K562 (cell line): Measurements from ENCODE around the gene ADAMTSL3. TPM values are rescaled to one million over a fixed set of nuclear protein-coding genes. Genes with fewer than 3 reads are reported as not detected.

ENCODE experiments used
- ATAC-seq: fragments of 200-7000 bp; cut with Tn5 transposase; 3 replicates; pipeline ENCODE4 v1.9.1; 2020; ENCODE audit warnings: moderate library complexity
- BruUV-seq: library from RNA; stranded (reverse); fragments of 400-500 nt; replicated peaks from 2 replicates; lab custom pipeline; 2021; lab: Mats Ljungman, UMichigan
- CTCF ChIA-PET: fragments of 300-600 bp; formaldehyde crosslinking; extraction: SDS; loops from one replicate; lab custom pipeline; 2021; ENCODE audit warnings: low intra/inter-chr PET ratio; lab: Yijun Ruan, JAX
- POLR2A ChIA-PET: fragments of 300-600, 350-650 bp; sonication (Branson Sonifier 250); formaldehyde crosslinking; extraction: SDS; loops from one replicate; lab custom pipeline; 2021; ENCODE audit warnings: antibody characterized with exemption, inconsistent platforms; lab: Yijun Ruan, JAX
- DNase-seq, 4 experiments: peaks; one replicate each; pipeline versions ENCODE4 v3.0.0 to v3.0.0-alpha.2; 2011 to 2018; ENCODE audit warnings: low spot score in 3 of 4, mixed read lengths in 3 of 4; ENCODE audit errors: extremely low read depth in 1 of 4
- FAIRE-seq: peaks from 2 replicates; lab custom pipeline; 2011; peaks lifted over from hg19 to GRCh38; lab: Jason Lieb, UNC
- H2AFZ ChIP-seq: 2 replicates; pipeline ENCODE4 v1.6.0; 2011; ENCODE audit warnings: low read depth, low read length, control low read depth, inconsistent platforms
- H3K27ac ChIP-seq: fragments of 200-600 bp; 3 replicates; pipeline ENCODE4 v1.8.0; 2011; ENCODE audit warnings: low read depth, mild to moderate bottlenecking, control low read depth, inconsistent platforms, low read length, moderate library complexity, mixed read lengths; ENCODE audit errors: extremely low read depth
- H3K27me3 ChIP-seq, 2 experiments: fragments of 300-600 bp in 1 of 2; 2 replicates in 1 of 2; 3 replicates in 1 of 2; pipeline versions ENCODE4 v1.6.0 to v1.8.0; 2011; ENCODE audit warnings: inconsistent platforms in 2 of 2, low read length in 2 of 2, mild to moderate bottlenecking in 1 of 2, mixed read lengths in 1 of 2, moderate library complexity in 1 of 2; ENCODE audit not compliant: control insufficient read depth in 2 of 2, insufficient read depth in 2 of 2
- H3K36me3 ChIP-seq: fragments of 300-600 bp; 3 replicates; pipeline ENCODE4 v1.8.0; 2011; ENCODE audit warnings: mild to moderate bottlenecking, low read length, inconsistent platforms; ENCODE audit not compliant: control insufficient read depth, insufficient read depth
- H3K4me1 ChIP-seq, 2 experiments: fragments of 200-600 bp in 1 of 2; replicated peaks in 1 of 2; 2 replicates in 1 of 2; 3 replicates in 1 of 2; pipeline versions ENCODE4 v1.5.1 to v1.8.0; 2011; ENCODE audit warnings: inconsistent platforms in 2 of 2, low read length in 2 of 2, mild to moderate bottlenecking in 1 of 2, mixed read lengths in 1 of 2, moderate library complexity in 1 of 2; ENCODE audit not compliant: control insufficient read depth in 2 of 2, insufficient read depth in 2 of 2
- H3K4me2 ChIP-seq: 2 replicates; pipeline ENCODE4 v1.6.1; 2011; ENCODE audit warnings: low read length, control low read depth, inconsistent platforms, mixed read lengths; ENCODE audit not compliant: insufficient read depth
- H3K4me3 ChIP-seq: fragments of 200-600 bp; sonication (generic), shearing (Covaris generic); 2 replicates; pipeline ENCODE4 v1.5.1; 2016; ENCODE audit warnings: control low read depth, inconsistent platforms
- H3K79me2 ChIP-seq: fragments of 200-600 bp; 3 replicates; pipeline ENCODE4 v1.8.0; 2011; ENCODE audit warnings: low read length, inconsistent platforms; ENCODE audit not compliant: control insufficient read depth, insufficient read depth
- H3K9ac ChIP-seq, 2 experiments: 2 replicates each; pipeline versions ENCODE4 v1.6.0 to v1.6.1; 2011; ENCODE audit warnings: low read depth in 2 of 2, low read length in 2 of 2, control low read depth in 1 of 2, inconsistent platforms in 1 of 2, mild to moderate bottlenecking in 1 of 2, mixed read lengths in 1 of 2; ENCODE audit not compliant: insufficient read depth in 1 of 2
- H3K9me1 ChIP-seq: one replicate; pipeline ENCODE4 v1.6.0; 2011; ENCODE audit warnings: inconsistent platforms, mild to moderate bottlenecking, low read length, moderate library complexity; ENCODE audit not compliant: control insufficient read depth, insufficient read depth
- H3K9me3 ChIP-seq: replicated peaks from 2 replicates; pipeline ENCODE4 v1.5.1; 2011; ENCODE audit warnings: low read depth, low read length, inconsistent platforms; ENCODE audit not compliant: control insufficient read depth, insufficient read depth
- H4K20me1 ChIP-seq: replicated peaks from 2 replicates; pipeline ENCODE4 v1.6.1; 2011; ENCODE audit warnings: low read length, inconsistent platforms, mixed read lengths; ENCODE audit not compliant: control insufficient read depth, insufficient read depth
- ADNP ChIP-seq: fragments of 200-800 bp; sonication (Bioruptor generic); IDR thresholded peaks from 2 replicates; pipeline ENCODE4 v1.6.1; 2016; ENCODE audit warnings: missing genetic modification characterization, missing compliant biosample characterization
- CEBPG ChIP-seq, 3 experiments: fragments of 200-800 bp in 1 of 3; sonication (Bioruptor generic) in 1 of 3; sonication (generic) in 1 of 3; formaldehyde crosslinking in 1 of 3; IDR thresholded peaks in 2 of 3; conservative IDR thresholded peaks in 1 of 3; 2 replicates each; pipeline versions ENCODE4 v1.6.1 to v1.8.0; 2016 to 2022; ENCODE audit warnings: missing compliant biosample characterization in 2 of 3, missing genetic modification characterization in 2 of 3, mild to moderate bottlenecking in 1 of 3, missing genetic modification reagents in 1 of 3
- CXXC5 ChIP-seq: fragments of 250-450 bp; sonication (Bioruptor Pico); IDR thresholded peaks from 2 replicates; pipeline ENCODE4 v1.8.0; 2022; ENCODE audit warnings: inconsistent platforms, mild to moderate bottlenecking, moderate library complexity
- ELF4 ChIP-seq: fragments of 450-650 bp; formaldehyde crosslinking; IDR thresholded peaks from 2 replicates; pipeline ENCODE4 v1.4.0; 2022; ENCODE audit warnings: missing genetic modification characterization
- ETV1 ChIP-seq: fragments of 450-650 bp; conservative IDR thresholded peaks from 2 replicates; pipeline ENCODE4 v1.6.1; 2016; ENCODE audit warnings: missing genetic modification characterization, control low read depth, low read depth, missing compliant biosample characterization
- HDGF ChIP-seq: fragments of 450-650 bp; IDR thresholded peaks from 2 replicates; pipeline ENCODE4 v1.6.1; 2016
- KAT2B ChIP-seq: IDR thresholded peaks from one replicate; pipeline ENCODE4 v1.6.1; 2012; ENCODE audit warnings: low read depth, mild to moderate bottlenecking, control low read depth, inconsistent platforms, low read length, moderate library complexity
- LEF1 ChIP-seq: fragments of 450-650 bp; IDR thresholded peaks from 2 replicates; pipeline ENCODE4 v1.6.1; 2016; ENCODE audit warnings: mild to moderate bottlenecking
- PHF20 ChIP-seq: fragments of 450-650 bp; IDR thresholded peaks from 2 replicates; pipeline ENCODE4 v1.6.1; 2018; ENCODE audit not compliant: partially characterized antibody
- RFX1 ChIP-seq: fragments of 450-650 bp; IDR thresholded peaks from 2 replicates; pipeline ENCODE4 v1.6.1; 2016; ENCODE audit warnings: mild to moderate bottlenecking, moderate library complexity
- RFX7 ChIP-seq: fragments of 250-450 bp; sonication (Bioruptor Pico); IDR thresholded peaks from 2 replicates; pipeline ENCODE4 v1.5.1; 2021; ENCODE audit warnings: mild to moderate bottlenecking
- SP1 ChIP-seq: sonication (generic); formaldehyde crosslinking; IDR thresholded peaks from 2 replicates; pipeline ENCODE4 v1.8.1; 2022; ENCODE audit warnings: mild to moderate bottlenecking, missing genetic modification reagents
- SREBF2 ChIP-seq: sonication (generic); formaldehyde crosslinking; IDR thresholded peaks from 2 replicates; pipeline ENCODE4 v1.4.0; 2020; ENCODE audit warnings: mild to moderate bottlenecking, missing genetic modification reagents
- STAT5B ChIP-seq: fragments of 250-450 bp; sonication (Bioruptor Pico); IDR thresholded peaks from 2 replicates; pipeline ENCODE4 v1.8.0; 2021; ENCODE audit warnings: mild to moderate bottlenecking, inconsistent platforms
- ZNF146 ChIP-seq: IDR thresholded peaks from one replicate; pipeline ENCODE4 v1.6.1; 2018; ENCODE audit warnings: missing compliant biosample characterization; ENCODE audit not compliant: unreplicated experiment
- ZNF707 ChIP-seq: fragments of 250-450 bp; sonication (Bioruptor Pico); conservative IDR thresholded peaks from 2 replicates; pipeline ENCODE4 v1.8.0; 2022; ENCODE audit warnings: inconsistent platforms, mild to moderate bottlenecking, moderate library complexity
- WGBS: fragments of 100-300 bp; shearing (Covaris generic); methylation state at CpG from one replicate; pipeline ENCODE4 v1.1.6; 2016; ENCODE audit warnings: low coverage, mixed read lengths; ENCODE audit not compliant: insufficient coverage; ENCODE audit errors: missing lambda C conversion rate; 5-methylcytosine and 5-hydroxymethylcytosine counted together
- in situ Hi-C: fragments of 300-500 bp; cut with MboI; formaldehyde crosslinking; loops from 4 replicates; pipeline ENCODE4 v1.15.0; 2018; ENCODE audit warnings: inconsistent platforms, mixed read lengths
- intact Hi-C: fragments of 100-400 bp; cut with micrococcal nuclease; formaldehyde crosslinking; loops from 2 replicates; pipeline ENCODE4 v1.14.2; 2022
- polyA plus RNA-seq, 8 experiments: library from polyadenylated mRNA; depleted of rRNA in 4 of 8; stranded (reverse) in 5 of 8; unstranded in 3 of 8; fragments of >200 nt; fragmentation: Nextera tagmentation in 2 of 8; fragmentation: Illumina TruSeq in 1 of 8; extraction: Ambion mirVana in 2 of 8; extraction: Trizol in 1 of 8; gene quantifications; 2 replicates each; pipeline versions ENCODE4 v1.2.1 to v1.2.3, GENCODE V29; 2011 to 2014; ENCODE audit warnings: inconsistent platforms in 1 of 8, missing spikeins in 1 of 8
- total RNA-seq, 7 experiments: library from RNA; depleted of rRNA in 6 of 7; stranded (reverse); fragments of >200 nt in 6 of 7; fragmentation: Illumina TruSeq in 2 of 7; extraction: Trizol in 2 of 7; gene quantifications; 2 replicates each; pipeline versions ENCODE4 v1.2.1 to v1.2.3, GENCODE V29; 2011 to 2021; ENCODE audit warnings: low replicate concordance in 1 of 7
- TF ChIP-seq, protein P1 (sequence below): IDR thresholded peaks from 2 replicates; pipeline ENCODE4 v1.6.1; 2012; ENCODE audit warnings: low read depth, low read length, improper control_type of control experiment, borderline replicate concordance
- TF ChIP-seq, protein P2 (sequence below): fragments of 450-650 bp; IDR thresholded peaks from 2 replicates; pipeline ENCODE4 v1.6.1; 2016; ENCODE audit warnings: mild to moderate bottlenecking
- TF ChIP-seq, protein P3 (sequence below): fragments of 450-650 bp; formaldehyde crosslinking; IDR thresholded peaks from 2 replicates; pipeline ENCODE4 v1.4.0; 2022; ENCODE audit warnings: missing genetic modification characterization

The ADAMTSL3 gene
- total and polyA plus RNA-seq, 9 of the 15 experiments (the other 6 are each of a cell fraction or from before 2014, with no cell fraction given): 0.01 to 0.18 (median 0.07) TPM; not detected in 3

DNA sequence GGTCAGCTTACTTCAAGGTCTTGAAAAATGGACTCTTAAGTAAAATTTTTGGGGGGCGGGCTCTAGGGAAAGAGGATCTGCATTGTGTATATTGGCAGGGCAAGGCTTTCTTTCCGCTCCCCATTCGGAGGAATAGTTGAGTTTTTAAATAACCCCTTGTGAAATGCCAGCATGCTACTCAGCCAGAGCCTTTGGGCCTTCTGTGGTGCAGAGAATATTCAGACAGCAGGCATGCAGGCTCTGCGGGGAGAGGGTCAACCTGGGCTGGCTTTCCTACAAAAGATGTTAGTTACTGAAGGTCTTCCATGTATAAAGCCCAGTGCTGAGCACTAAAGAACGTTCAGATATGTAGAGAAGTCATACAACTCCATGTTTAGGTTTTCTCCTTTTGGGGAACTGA is 40.6 kb downstream of the ADAMTSL3 start:
- WGBS: 1% methylated on average over 5 of the region's 5 CpGs
- H3K36me3 ChIP-seq: no peaks in the 10 kb centered on the region
- in situ Hi-C loops: no loop called here
- ChIA-PET POLR2A (no interaction called here), CTCF (no interaction called here)
- H3K9ac ChIP-seq: no peak overlapping the region
- H3K9me1 ChIP-seq: no peaks in the 10 kb centered on the region
- TF ChIP-seq CEBPG (CRISPR knock-in tag; IDR thresholded peaks at IDR 0.05) (no peak), CEBPG (tag; conservative IDR thresholded peaks at IDR 0.05 in 1 of 2, IDR thresholded peaks at IDR 0.05 in 1 of 2) (no peak), ETV1 (tag) (no peak), ZNF707 (CRISPR knock-in tag) (no peak), RFX7 (CRISPR knock-in tag) (no peak), LEF1 (no peak), STAT5B (CRISPR knock-in tag) (no peak), RFX1 (no peak), KAT2B (no peak), CXXC5 (CRISPR knock-in tag) (no peak), SP1 (CRISPR knock-in tag) (no peak), ZNF146 (CRISPR knock-in tag) (no peak), HDGF (no peak), ELF4 (CRISPR knock-in tag) (no peak), SREBF2 (CRISPR knock-in tag) (no peak), ADNP (no peak), PHF20 (no peak)
- TF ChIP-seq, protein P1, sequence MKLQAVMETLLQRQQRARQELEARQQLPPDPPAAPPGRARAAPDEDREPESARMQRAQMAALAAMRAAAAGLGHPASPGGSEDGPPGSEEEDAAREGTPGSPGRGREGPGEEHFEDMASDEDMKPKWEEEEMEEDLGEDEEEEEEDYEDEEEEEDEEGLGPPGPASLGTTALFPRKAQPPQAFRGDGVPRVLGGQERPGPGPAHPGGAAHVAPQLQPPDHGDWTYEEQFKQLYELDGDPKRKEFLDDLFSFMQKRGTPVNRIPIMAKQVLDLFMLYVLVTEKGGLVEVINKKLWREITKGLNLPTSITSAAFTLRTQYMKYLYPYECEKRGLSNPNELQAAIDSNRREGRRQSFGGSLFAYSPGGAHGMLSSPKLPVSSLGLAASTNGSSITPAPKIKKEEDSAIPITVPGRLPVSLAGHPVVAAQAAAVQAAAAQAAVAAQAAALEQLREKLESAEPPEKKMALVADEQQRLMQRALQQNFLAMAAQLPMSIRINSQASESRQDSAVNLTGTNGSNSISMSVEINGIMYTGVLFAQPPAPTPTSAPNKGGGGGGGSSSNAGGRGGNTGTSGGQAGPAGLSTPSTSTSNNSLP: no peak
- TF ChIP-seq, protein P2, sequence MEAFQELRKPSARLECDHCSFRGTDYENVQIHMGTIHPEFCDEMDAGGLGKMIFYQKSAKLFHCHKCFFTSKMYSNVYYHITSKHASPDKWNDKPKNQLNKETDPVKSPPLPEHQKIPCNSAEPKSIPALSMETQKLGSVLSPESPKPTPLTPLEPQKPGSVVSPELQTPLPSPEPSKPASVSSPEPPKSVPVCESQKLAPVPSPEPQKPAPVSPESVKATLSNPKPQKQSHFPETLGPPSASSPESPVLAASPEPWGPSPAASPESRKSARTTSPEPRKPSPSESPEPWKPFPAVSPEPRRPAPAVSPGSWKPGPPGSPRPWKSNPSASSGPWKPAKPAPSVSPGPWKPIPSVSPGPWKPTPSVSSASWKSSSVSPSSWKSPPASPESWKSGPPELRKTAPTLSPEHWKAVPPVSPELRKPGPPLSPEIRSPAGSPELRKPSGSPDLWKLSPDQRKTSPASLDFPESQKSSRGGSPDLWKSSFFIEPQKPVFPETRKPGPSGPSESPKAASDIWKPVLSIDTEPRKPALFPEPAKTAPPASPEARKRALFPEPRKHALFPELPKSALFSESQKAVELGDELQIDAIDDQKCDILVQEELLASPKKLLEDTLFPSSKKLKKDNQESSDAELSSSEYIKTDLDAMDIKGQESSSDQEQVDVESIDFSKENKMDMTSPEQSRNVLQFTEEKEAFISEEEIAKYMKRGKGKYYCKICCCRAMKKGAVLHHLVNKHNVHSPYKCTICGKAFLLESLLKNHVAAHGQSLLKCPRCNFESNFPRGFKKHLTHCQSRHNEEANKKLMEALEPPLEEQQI: no peak
- TF ChIP-seq, protein P3, sequence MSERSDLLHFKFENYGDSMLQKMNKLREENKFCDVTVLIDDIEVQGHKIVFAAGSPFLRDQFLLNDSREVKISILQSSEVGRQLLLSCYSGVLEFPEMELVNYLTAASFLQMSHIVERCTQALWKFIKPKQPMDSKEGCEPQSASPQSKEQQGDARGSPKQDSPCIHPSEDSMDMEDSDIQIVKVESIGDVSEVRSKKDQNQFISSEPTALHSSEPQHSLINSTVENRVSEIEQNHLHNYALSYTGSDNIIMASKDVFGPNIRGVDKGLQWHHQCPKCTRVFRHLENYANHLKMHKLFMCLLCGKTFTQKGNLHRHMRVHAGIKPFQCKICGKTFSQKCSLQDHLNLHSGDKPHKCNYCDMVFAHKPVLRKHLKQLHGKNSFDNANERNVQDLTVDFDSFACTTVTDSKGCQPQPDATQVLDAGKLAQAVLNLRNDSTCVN (CRISPR knock-in tag): no peak
- no peaks in the 10 kb centered on the region for H4K20me1 ChIP-seq
- FAIRE-seq (no peak), ATAC-seq (no peak), DNase-seq (no peak)
- H3K4me1 ChIP-seq: no peaks in the 10 kb centered on the region
- H3K27me3 ChIP-seq: peaks cover 3 to 11% of the 10 kb centered on the region in 2 experiments; a peak in 3 of 5 replicates
- H3K9me3 ChIP-seq: no peaks in the 10 kb centered on the region
- BruUV-seq: no TSS peak
- no peak overlapping the region for H3K4me3 ChIP-seq
- no peak overlapping the region for H2AFZ ChIP-seq
- H3K4me2 ChIP-seq: no peak overlapping the region
- no peak overlapping the region for H3K27ac ChIP-seq
- intact Hi-C loops: no loop called here
- H3K79me2 ChIP-seq: no peaks in the 10 kb centered on the region
